GM18520 (cell line): ENCODE data around the gene CD82.
"Not testable (repeated sequence)": the region's sequence is repeated elsewhere in the genome, so short reads cannot be mapped to it uniquely, and the experiment has no call there.

Source experiments
- ATAC-seq: cut with Tn5 transposase; IDR thresholded peaks from one replicate; pipeline ENCODE4 v1.9.1; 2021; ENCODE audit not compliant: unreplicated experiment

CD82 gene

GRCh38 chr11:44559207-44559939 lies 6.1 kb upstream of the CD82 start:
- ATAC-seq, result peak; percentile 59

DNA sequence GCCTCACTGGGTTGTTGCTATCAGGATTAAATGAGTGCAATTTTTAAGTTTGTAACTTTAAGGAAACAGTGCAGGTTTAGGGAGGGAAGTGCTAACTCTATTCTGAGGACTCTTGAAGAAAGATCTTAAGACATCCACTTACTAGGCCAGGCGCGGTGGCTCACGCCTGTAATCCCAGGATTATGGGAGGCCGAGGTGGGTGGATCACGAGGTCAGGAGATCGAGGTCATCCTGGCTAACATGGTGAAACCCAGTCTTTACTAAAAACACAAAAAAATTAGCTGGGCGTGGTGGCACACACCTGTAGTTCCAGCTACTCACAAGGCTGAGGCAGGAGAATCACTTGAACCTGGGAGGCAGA lies 5.5 kb upstream of the CD82 start:
- not testable (repeated sequence) for ATAC-seq

GRCh38 chr11:44561275-44561805 lies 4.1 kb upstream of the CD82 start:
- no peak for ATAC-seq

DNA sequence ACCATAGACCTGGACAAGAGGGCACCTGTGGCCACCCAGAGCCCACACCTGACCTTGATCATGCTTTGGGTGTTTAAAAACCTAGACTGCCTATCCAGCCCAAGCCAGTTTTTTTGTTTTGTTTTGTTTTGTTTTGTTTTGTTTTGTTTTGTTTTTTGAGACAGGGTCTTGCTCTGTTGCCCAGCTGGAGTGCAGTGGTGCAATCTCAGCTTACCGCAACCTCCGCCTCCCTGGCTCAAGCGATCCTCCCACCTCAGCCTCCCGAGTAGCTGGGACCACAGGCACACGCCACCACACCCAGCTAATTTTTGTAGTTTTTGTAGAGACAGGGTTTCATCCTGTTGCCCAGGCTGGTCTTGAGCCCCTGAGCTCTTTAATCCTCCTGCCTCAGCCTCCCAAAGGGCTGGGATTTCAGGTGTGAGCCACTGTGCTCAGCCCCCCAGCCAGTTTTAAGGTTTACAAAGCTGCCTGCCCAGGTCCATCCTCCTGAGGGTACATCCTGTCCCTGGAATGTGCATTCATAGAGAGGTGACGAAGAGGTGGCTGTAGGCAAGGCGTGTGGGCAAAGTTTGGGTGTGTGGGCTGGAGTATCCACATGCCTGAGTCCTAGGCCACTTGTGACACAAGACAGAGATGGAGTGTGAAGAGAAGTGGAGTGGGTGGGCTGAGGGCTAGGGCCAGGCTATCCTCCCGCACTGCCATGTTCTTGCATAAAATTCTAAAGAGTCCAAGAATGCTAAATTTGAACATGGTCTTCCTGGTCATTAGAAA lies 3.3 kb upstream of the CD82 start:
- no peak for ATAC-seq

- ATAC-seq, result no peak
These were observed 2.5 kb upstream of the CD82 start for GRCh38 chr11:44562845-44563460.

- ATAC-seq, result no peak
These were observed 1.8 kb upstream of the CD82 start for GRCh38 chr11:44563711-44564110.

DNA sequence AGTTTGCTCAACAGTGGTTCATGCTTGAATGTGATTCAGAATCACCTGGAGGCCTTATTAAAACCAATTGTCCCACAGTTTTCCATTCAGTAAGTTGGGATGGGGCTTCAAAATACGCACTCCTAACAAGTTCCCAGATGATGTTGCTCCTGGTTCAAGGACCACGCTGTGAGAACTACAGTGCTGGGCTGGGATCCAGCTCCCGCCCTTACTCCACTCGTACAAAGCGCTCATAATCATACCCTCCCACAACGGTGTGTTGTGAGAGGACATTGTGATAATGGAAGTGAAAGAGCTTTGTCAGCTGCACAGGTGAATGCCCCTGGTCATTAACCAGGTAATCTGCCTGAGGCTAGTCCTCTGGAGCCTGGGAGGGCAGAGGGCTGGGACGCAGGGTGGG lies 1.3 kb upstream of the CD82 start:
- no peak for ATAC-seq

DNA sequence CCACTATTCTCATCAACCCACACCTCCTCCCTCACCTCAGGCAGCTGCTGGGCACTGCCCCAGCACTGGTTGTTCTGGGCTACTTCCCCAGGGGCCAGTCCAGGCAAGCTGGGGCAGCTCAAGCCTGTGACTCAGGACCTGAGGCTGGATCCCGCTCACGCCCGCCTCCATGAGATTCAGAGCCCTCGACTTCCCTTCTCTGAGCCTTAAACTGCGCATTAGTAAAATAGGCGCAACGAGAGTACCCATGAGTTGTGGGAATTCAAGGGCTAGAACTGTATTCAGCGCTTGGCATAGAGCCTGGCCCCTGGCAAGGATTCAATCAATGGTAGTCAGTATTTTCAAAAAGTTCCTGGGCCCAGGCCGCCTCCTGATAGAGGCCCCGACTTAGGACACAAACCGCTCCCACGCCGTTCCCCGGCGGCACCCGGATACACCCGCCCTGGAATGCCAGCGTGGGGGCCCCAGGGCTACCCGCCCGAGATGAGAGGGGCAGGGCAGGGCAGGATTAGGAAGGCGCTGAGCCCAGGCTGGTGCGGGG lies 723 bp upstream of the CD82 start:
- ATAC-seq, result no peak

- no peak for ATAC-seq
These were observed 788 bp downstream of the CD82 start for GRCh38 chr11:44565953-44566949.

DNA sequence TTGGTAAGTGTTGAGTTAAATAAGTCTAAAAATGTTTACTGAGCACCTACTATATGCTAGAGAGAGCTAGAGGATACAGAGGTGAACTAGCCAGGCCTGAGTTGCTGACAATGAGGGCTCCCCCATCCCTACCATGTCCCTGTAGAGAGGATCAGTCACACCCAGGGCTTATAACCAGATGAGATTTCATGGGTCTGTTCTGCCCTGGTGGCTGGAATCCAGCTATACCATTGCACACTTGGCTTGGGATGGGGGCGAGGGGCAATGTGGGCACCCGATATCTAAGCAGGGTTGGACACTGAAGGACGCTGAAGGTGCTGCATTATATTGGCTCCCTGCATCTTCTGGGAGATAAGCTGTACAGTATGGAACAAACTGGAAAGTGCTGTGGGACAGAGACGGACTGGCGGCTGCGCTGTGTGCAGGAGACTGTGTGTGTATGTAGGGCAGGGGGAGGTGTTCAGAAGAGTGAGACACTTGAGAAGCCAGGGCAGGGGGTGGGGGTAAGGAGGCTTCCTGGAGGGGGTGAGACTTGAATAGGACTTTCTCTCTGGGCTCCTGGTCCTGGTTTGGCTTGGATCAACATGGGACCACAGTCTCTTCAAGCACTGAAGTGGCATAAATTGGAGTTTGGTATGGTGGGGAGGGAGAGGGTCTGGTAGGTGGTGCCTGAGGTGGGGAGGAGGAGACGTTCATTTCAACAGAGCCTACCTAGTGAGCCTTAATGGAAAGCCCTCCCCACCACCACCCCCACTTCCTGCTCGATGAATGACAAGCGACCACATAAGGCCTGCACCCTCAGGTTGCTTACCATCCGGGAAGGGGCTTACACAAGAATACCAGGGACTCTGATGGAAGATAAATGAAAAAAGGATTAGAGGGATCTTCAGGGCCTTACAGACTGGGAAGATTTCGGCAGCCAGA lies 1.8 kb downstream of the CD82 start:
- no peak for ATAC-seq

GRCh38 chr11:44567876-44568256 lies 2.4 kb downstream of the CD82 start:
- ATAC-seq, result no peak

DNA sequence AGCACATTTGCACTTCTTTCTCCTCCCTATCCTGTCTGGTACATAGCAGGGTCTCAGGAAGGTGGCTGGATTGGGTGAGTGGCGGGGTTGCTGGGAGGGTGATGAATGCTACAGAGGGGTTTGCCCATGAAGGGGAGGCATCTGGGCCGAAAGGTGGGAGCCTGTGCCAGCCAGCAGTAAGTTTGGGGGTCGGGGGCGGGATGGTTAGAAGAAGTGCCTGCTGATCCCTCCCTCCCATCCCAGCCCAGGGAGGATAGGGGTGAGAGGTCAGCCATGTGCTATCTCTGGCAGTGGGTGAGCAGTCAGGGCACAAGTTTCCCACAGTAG lies 2.8 kb downstream of the CD82 start:
- no peak for ATAC-seq

DNA sequence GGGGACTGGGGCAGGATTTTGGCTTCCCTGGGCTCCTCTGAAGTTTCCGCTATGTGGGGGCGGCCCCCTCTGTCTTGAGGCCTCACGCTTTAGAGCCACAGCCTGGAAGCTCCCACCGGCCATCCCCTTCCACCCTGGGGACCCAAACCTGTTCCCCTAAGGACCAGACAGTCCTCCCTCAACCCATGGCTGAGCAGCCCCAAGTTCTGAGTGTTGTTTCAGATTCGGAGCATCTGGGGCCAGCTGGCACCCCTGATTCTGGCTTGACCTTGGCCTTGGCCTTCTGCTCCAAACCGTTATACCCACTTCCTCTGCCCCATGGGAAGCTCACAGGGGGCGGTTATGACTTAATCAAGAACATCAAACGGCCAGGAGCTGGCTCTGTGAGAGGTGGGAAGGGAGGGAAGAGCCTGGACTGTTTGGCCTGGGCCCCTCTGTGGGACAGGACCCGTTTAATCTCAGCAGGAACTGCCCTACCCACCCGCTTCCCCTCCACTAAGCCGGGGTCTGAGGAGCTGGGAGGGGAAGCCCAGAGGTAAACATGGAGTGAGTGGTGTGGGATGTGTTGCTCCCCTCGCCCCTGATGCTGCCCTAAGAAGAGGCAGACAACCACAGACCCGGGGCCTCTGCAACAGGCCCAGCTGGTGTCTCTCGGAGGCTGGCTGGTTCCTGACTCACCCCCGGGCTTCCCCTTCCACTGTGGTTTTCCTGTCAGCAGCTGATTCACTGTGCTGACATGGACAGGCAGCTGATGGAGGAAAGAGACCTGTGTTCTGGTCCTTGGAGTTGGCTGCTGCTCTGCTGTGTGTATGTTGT lies 3.4 kb downstream of the CD82 start:
- ATAC-seq, result peak; percentile 36

- no peak for ATAC-seq
These were observed 5.1 kb downstream of the CD82 start for GRCh38 chr11:44570411-44571155.

DNA sequence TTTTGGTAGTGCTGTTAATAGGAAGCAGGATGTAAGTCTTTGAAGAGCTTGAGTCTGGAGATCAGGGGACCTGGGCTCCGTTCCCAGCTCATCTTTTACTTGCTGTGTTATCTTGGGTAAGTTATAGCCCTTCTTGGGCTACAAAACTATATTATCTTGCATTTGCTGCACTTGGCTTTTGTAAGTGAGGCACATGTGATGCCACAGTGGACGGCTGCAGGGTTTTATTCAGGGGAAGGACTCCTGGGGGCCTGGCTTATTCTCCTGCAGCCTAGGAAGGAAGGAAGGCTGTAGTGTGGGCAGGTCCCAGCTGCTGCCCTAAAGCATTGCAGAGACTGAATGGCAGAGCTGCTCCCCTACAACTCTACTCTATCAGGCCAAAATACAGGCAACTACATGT lies 6.4 kb downstream of the CD82 start:
- no peak for ATAC-seq

GRCh38 chr11:44572436-44572835 lies 7.0 kb downstream of the CD82 start:
- ATAC-seq, result no peak

DNA sequence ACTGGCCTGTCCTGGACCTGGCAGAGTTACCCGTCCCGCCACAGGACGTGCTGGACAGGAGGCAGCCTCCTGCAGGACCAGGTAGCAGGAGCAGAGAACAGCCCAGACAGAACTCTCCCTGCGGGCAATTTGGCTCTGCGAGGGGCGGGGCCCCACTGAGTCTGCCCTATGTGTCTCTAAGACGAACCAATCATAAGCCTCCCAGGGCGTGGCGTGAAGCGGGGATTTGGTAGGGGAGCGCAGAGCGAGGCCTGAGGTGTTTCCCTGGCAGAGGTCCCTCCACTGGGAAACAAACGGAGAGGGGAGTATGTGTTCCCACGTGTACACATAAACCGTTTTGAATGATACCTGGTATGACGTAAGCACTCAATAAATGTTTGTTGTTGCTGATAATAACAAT lies 7.4 kb downstream of the CD82 start:
- ATAC-seq, result no peak

- ATAC-seq, result no peak
These were observed 7.9 kb downstream of the CD82 start for GRCh38 chr11:44573333-44573732.
